Measurements from ENCODE around the gene LRP11. TPM values are rescaled to one million over a fixed set of nuclear protein-coding genes. Genes with fewer than 3 reads are reported as not detected.

The LRP11 gene
- polyA plus RNA-seq, 1 experiment, result 26.3 TPM

DNA sequence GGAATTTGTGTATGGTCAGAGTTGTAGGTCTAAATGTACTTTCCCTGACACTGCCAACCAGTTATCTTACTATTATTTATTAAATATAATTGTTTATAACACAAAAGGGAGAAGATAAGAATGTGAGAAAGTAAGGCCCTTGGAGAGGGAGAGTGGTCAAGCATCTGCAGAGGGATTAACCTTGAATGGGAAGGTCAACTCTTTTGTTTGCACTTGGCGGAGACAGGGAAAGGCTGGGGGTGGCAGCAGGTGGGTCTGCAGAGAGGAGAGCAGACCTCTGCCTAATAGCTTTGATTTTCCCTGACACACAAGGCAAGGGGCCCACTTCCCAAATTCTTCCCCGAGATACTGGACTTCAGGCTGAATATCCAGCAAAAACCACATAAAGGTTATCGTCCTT, 4.2 kb downstream of the LRP11 start:
- DNase-seq (ENCODE audit: low read depth), result no peak
- H3K36me3 ChIP-seq (ENCODE audit: control insufficient read depth, insufficient read depth, low read length), result no peaks in the 10 kb centered on the region
- no peaks in the 10 kb centered on the region for H3K27me3 ChIP-seq (ENCODE audit: control insufficient read depth, insufficient read depth, low read length)
- no peak overlapping the region for H3K4me3 ChIP-seq (ENCODE audit: low read depth, low read length)
- ChIA-PET CTCF (interaction anchor here (1.0 to 1.9 kb wide), 2 partner anchors 13 to 20 kb away, joined by 3 to 5 read pairs; no protein-coding TSS in a partner anchor), POLR2A (no interaction called here)
- TF ChIP-seq CTCF (IDR thresholded peaks at IDR 0.05; ENCODE audit: insufficient read depth, low read depth, low read length), result no peak

DNA sequence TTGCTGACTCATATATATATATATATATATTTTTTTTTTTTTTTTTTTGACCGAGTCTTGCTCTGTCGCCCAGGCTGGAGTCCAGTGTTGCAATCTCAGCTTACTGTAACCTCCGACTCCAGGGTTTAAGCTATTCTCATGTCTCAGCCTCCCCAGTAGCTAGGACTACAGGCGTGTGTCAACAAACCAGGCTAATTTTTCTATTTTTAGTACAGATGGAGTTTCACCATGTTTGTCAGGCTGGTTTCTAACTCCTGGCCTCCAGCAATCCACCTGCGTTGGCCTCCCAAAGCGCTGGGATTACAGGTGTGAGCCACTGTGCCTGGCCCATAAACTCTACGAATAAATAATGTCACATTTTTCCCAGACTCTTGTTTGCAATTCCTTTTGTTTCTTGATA, 4.8 kb downstream of the LRP11 start:
- ChIA-PET CTCF (interaction anchor here (1.9 kb wide), 1 partner anchor 19 kb away, joined by 5 read pairs; no protein-coding TSS in a partner anchor), POLR2A (no interaction called here)
- no peak overlapping the region for H3K4me3 ChIP-seq (ENCODE audit: low read depth, low read length)
- H3K27me3 ChIP-seq (ENCODE audit: control insufficient read depth, insufficient read depth, low read length), result no peaks in the 10 kb centered on the region
- no peak for TF ChIP-seq CTCF (IDR thresholded peaks at IDR 0.05; ENCODE audit: insufficient read depth, low read depth, low read length)
- no peaks in the 10 kb centered on the region for H3K36me3 ChIP-seq (ENCODE audit: control insufficient read depth, insufficient read depth, low read length)
- DNase-seq (ENCODE audit: low read depth), result no peak

GRCh38 chr6:149857541-149857940, 6.6 kb downstream of the LRP11 start:
- no peaks in the 10 kb centered on the region for H3K36me3 ChIP-seq (ENCODE audit: control insufficient read depth, insufficient read depth, low read length)
- ChIA-PET CTCF (interaction anchor here (0.6 to 2.3 kb wide), 2 partner anchors 10 to 17 kb away, joined by 3 to 8 read pairs; no protein-coding TSS in a partner anchor), POLR2A (no interaction called here)
- TF ChIP-seq CTCF (IDR thresholded peaks at IDR 0.05; ENCODE audit: insufficient read depth, low read depth, low read length), result no peak
- no peak for DNase-seq (ENCODE audit: low read depth)
- H3K27me3 ChIP-seq (ENCODE audit: control insufficient read depth, insufficient read depth, low read length), result no peaks in the 10 kb centered on the region
- no peak overlapping the region for H3K4me3 ChIP-seq (ENCODE audit: low read depth, low read length)

- H3K27me3 ChIP-seq (ENCODE audit: control insufficient read depth, insufficient read depth, low read length), result no peaks in the 10 kb centered on the region
- ChIA-PET POLR2A (interaction anchor here (0.6 to 0.7 kb wide), 2 partner anchors 57 to 959 kb away, joined by 3 to 8 read pairs; no protein-coding TSS in a partner anchor), CTCF (interaction anchor here (0.6 to 2.3 kb wide), 3 partner anchors 9 to 212 kb away, joined by 4 to 8 read pairs (median 5); partner anchors contain the start of gene ULBP3)
- H3K4me3 ChIP-seq (ENCODE audit: low read depth, low read length), result no peak overlapping the region
- no peak for TF ChIP-seq CTCF (IDR thresholded peaks at IDR 0.05; ENCODE audit: insufficient read depth, low read depth, low read length)
- H3K36me3 ChIP-seq (ENCODE audit: control insufficient read depth, insufficient read depth, low read length), result no peaks in the 10 kb centered on the region
- no peak for DNase-seq (ENCODE audit: low read depth)
Observed at GRCh38 chr6:149856256-149856994, 7.7 kb downstream of the LRP11 start.

DNA sequence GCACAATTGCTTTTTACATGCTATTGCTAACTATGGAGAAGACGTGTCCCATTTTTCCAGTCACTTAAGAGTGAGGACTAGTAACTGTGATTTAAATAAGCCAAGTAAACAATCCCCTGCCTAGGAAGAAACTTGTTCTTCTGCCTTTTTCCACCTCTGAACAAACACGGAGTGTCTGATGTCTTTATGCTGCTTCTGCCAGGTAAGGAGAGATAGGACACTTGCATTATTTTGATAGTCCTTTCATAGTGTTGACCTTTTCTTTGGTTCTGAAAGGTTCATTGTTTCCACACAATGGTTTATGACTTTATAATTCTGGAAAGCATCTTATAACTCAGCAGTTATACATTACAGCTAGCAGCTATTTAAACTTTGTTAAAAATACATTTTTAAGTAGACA, 8.4 kb downstream of the LRP11 start:
- Histone ChIP-seq H3K27me3 (ENCODE audit: control insufficient read depth, insufficient read depth, low read length) (no peaks in the 10 kb centered on the region), H3K4me3 (ENCODE audit: low read depth, low read length) (no peak overlapping the region), H3K36me3 (ENCODE audit: control insufficient read depth, insufficient read depth, low read length) (no peaks in the 10 kb centered on the region)
- DNase-seq (ENCODE audit: low read depth), result no peak
- ChIA-PET POLR2A (no interaction called here), CTCF (interaction anchor here (0.6 to 2.3 kb wide), 4 partner anchors 9 to 213 kb away, joined by 3 to 8 read pairs (median 4); partner anchors contain the start of gene ULBP3)
- TF ChIP-seq CTCF (IDR thresholded peaks at IDR 0.05; ENCODE audit: insufficient read depth, low read depth, low read length), result no peak
